ENCODE data around the gene SSC4D. TPM values are rescaled to one million over a fixed set of nuclear protein-coding genes. Genes with fewer than 3 reads are reported as not detected.

SSC4D gene
- total and polyA plus RNA-seq, 9 of the 15 experiments (the other 6 are each of a cell fraction or from before 2014, with no cell fraction given), result 0.06 to 1.1 (median 0.85) TPM; not detected in 1

GRCh38 chr7:76340617-76341131, 68.8 kb downstream of the SSC4D start:
- Histone ChIP-seq H4K20me1 (replicated peaks; ENCODE audit: control insufficient read depth, insufficient read depth, low read length) (peaks cover 39% of the 10 kb centered on the region), H3K9ac (ENCODE audit: insufficient read depth in 1 of 2, low read depth in 2 of 2, low read length in 2 of 2) (peak overlapping the region; percentile 42 to 47; a peak in 3 of 4 replicates), H3K79me2 (ENCODE audit: control insufficient read depth, insufficient read depth, low read length) (peaks cover 99% of the 10 kb centered on the region), H3K4me2 (ENCODE audit: insufficient read depth, low read length) (peak overlapping the region; percentile 30; the same call in 1 of the 2 replicates), H2AFZ (ENCODE audit: low read depth, low read length) (no peak overlapping the region), H3K9me1 (ENCODE audit: control insufficient read depth, insufficient read depth, low read length) (no peaks in the 10 kb centered on the region), H3K4me1 (replicated peaks in 1 of 2; ENCODE audit: control insufficient read depth in 2 of 2, insufficient read depth in 2 of 2, low read length in 2 of 2) (peaks cover 19 to 33% of the 10 kb centered on the region in 2 experiments; a peak in 4 of 5 replicates), H3K27me3 (ENCODE audit: control insufficient read depth in 2 of 2, insufficient read depth in 2 of 2, low read length in 2 of 2) (no peaks in the 10 kb centered on the region), H3K9me3 (replicated peaks; ENCODE audit: control insufficient read depth, insufficient read depth, low read depth, low read length) (no peaks in the 10 kb centered on the region), H3K27ac (ENCODE audit: extremely low read depth, low read depth, low read length) (peak overlapping the region; percentile 78), H3K4me3 (no peak overlapping the region), H3K36me3 (ENCODE audit: control insufficient read depth, insufficient read depth, low read length) (peaks cover 89% of the 10 kb centered on the region)
- intact Hi-C loops (cut with micrococcal nuclease), result no loop called here
- ATAC-seq (peak; percentile 47), DNase-seq (ENCODE audit: extremely low read depth in 1 of 4, low spot score in 3 of 4) (peak in 1 of 4 experiments; percentile 44), FAIRE-seq (peak; percentile 37)
- BruUV-seq (replicated peaks), result no TSS peak
- in situ Hi-C loops (cut with MboI), result no loop called here
- CTCF ChIA-PET (ENCODE audit: low intra/inter-chr PET ratio), result no interaction called here
- POLR2A ChIA-PET, result interaction anchor here (0.6 to 1.6 kb wide), 2 partner anchors 13 to 23 kb away, joined by 3 to 11 read pairs; no protein-coding TSS in a partner anchor
- 56% methylated on average over 3 of the region's 3 CpGs for WGBS (ENCODE audit: insufficient coverage, low coverage, missing lambda C conversion rate)
- peak; percentile 43; the same call in 1 of the 2 replicates for TF ChIP-seq SMARCA4 (IDR thresholded peaks at IDR 0.05)
- peak; percentile 16; the same call in 1 of the 2 replicates for TF ChIP-seq ZFX (CRISPR knock-in tag; IDR thresholded peaks at IDR 0.05)
- TF ChIP-seq, protein P1, sequence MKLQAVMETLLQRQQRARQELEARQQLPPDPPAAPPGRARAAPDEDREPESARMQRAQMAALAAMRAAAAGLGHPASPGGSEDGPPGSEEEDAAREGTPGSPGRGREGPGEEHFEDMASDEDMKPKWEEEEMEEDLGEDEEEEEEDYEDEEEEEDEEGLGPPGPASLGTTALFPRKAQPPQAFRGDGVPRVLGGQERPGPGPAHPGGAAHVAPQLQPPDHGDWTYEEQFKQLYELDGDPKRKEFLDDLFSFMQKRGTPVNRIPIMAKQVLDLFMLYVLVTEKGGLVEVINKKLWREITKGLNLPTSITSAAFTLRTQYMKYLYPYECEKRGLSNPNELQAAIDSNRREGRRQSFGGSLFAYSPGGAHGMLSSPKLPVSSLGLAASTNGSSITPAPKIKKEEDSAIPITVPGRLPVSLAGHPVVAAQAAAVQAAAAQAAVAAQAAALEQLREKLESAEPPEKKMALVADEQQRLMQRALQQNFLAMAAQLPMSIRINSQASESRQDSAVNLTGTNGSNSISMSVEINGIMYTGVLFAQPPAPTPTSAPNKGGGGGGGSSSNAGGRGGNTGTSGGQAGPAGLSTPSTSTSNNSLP (IDR thresholded peaks at IDR 0.05; ENCODE audit: borderline replicate concordance, low read depth, low read length), result 0 out of 2 replicates have a peak, but pooled peaks have one; percentile 31
- TF ChIP-seq SMARCE1 (IDR thresholded peaks at IDR 0.05), result 0 out of 2 replicates have a peak, but pooled peaks have one; percentile 40
- peak; percentile 91 for TF ChIP-seq NFE2 (IDR thresholded peaks at IDR 0.05; ENCODE audit: low read depth)
- TF ChIP-seq TSHZ1 (CRISPR knock-in tag; IDR thresholded peaks at IDR 0.05), result no peak
- TF ChIP-seq ARID1B (IDR thresholded peaks at IDR 0.05), result 0 out of 2 replicates have a peak, but pooled peaks have one; percentile 43
- TF ChIP-seq LEF1 (IDR thresholded peaks at IDR 0.05), result no peak
- no peak; the same call in 1 of the 2 replicates for TF ChIP-seq JUND (IDR thresholded peaks at IDR 0.05; ENCODE audit: borderline replicate concordance, low read depth, low read length)
- TF ChIP-seq JUND (tag; IDR thresholded peaks at IDR 0.05; ENCODE audit: borderline replicate concordance, low read depth, low read length), result peak; percentile 37; the same call in 1 of the 3 replicates
- no peak for TF ChIP-seq USF2 (CRISPR knock-in tag; IDR thresholded peaks at IDR 0.05)
- no peak for TF ChIP-seq KDM2B (CRISPR knock-in tag; IDR thresholded peaks at IDR 0.05)
- TF ChIP-seq MAFK (IDR thresholded peaks at IDR 0.05; ENCODE audit: low read length), result peak; percentile 90
- peak; percentile 89 for TF ChIP-seq BACH1 (tag; IDR thresholded peaks at IDR 0.05)
- TF ChIP-seq, protein P2, sequence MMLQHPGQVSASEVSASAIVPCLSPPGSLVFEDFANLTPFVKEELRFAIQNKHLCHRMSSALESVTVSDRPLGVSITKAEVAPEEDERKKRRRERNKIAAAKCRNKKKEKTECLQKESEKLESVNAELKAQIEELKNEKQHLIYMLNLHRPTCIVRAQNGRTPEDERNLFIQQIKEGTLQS (IDR thresholded peaks at IDR 0.05), result peak; percentile 29; the same call in 1 of the 2 replicates
- TF ChIP-seq, protein P2 (CRISPR knock-in tag; conservative IDR thresholded peaks at IDR 0.05), result no peak

Data from K562 (cell line).